ENCODE data around the gene ZNF423.

The ZNF423 gene

DNA sequence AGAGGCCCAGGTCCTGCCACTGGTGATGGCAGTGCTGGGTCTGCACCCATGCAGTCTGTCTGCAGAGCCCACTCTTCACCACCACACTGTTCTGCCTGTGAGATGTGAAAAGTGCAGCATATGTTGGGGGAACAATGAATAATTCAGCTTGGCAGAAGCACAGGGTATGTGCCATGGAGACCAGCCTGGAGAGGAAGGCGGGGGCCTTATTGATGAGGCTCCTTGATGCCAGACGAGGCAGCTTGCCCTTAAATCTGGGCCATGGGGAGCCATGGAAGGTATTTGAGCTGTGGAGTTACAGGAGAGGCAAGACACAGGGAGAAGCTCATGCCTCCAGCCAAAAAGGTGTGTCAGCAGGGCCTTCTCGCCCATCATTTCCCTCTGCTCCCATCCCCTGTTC, 357.6 kb downstream of the ZNF423 start:
- DNase-seq: no peak

DNA sequence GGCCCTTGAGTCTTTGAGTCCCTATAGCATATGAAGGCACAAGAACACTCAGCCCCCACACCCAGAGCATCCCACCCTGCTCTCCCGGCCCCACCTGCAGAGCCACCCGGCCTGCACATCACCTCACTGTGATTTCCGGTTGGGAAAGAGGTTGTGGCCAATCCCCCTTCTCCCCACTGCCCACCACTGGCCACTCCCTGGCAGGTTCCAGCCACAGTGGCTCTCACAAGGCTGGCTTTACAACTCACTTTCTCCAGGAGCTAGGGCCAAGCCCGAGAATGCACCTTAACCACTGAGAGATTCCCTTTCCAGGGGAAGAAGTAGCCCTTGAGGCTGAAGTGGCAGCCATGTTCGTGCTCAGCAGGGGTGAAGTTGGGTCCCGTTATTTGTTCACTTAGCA, 358.4 kb downstream of the ZNF423 start:
- DNase-seq: no peak

DNA sequence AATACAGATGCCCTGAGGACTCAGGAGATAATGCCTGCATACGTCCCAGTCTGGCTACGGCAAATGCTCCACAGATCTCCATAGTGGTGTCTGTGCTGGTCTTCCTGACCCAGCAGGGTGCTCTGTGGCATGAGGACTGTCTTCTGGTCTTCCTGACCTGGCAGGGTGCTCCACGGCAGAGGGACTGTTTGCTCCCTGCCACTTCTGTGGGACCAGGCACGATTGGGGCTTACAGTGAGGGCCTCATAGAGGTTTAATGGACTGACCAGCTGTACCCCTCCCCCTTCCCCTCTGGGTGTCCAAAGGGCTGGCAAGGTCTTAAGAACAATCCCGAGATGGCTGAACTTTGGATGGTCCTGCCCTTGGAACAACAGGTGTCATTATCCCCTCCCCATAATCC, 359.3 kb downstream of the ZNF423 start:
- no peak for DNase-seq

DNA sequence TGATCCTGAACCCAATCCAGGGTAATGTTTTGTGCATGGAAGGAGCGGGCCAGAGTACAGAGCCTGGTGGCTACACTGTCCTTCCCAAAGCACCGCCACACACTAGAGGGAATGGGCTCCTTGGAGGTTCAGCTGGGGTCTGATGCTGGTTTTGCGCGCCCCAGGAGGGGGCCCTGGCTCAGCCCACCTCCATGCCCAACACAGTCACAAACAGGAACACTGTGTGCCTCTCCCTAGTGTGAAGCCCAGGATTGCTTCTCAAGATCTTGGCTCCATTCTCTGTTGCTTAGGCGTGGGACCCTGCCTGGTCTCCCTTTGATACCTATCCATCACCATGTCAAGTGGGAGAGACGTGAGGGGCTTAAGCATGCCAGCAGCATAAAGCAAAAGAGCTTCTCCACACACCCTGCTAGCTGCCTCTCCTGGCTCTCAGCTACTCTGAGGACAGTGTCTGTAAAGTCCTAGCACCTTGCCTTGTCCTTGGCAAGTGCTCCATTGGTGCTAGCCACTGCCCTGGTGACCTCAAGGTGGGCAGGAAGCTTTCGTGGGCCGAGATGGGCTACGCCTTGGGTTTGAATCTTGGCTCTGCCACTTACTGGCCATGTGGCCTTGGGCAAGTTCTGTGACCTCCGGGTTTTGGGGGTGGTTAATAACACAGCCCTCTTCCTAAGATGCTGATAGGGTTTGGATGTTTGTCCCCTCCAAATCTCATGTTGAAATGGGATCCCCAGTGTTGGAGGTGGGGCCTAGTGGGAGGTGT, 360.1 kb downstream of the ZNF423 start:
- no peak for DNase-seq

DNA sequence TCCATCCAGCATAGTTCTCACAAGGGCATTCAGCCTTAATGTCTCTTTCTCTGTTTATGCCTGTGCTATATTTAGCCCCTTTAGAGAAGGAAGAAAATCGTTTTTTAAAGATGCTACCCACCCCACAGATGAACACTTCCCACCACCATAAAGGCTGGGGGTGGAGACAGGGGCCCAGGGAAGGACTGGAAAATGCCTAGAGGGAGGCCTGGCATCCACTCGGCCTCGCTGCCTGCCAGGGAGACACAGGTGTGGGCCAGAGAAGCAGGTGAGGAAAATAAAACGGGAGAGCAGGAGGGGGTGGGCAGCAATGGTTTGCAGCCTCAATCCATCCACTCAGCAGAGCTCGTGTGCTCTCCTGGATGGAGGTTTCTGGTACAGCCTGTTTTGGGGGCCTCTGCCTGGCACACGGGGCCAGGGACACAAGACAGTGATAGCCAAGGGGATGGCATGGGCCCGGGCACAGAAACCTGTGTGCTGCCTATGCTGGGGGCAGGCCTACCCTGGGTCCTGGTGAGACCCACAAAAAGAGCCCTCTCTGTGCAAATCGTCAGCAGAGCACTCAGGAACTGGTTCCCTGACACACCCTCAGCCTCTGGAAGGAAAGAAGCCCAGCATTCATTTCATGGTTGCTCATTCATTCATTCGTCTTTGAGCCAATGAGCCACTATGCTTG, 360.9 kb downstream of the ZNF423 start:
- no peak for DNase-seq

DNA sequence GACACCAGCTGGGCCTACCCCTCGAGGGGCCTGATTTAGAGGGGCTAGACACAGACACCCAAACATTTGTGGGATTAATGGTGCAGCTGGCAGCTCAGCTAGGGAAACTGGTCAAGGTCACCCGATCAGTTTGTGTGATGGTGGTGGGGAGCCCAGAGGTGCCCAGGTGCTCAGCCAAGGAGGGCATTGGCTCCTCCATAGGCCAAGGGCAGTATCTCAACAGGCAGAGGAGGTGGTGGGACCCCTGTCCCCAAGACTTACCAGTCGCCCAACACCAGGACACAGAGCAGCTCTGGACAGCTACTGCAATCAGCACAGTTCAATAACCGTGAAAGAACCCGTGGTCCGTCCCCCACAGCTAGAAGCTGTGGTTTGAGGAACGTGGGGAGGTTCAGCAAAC, 361.4 kb downstream of the ZNF423 start:
- DNase-seq: no peak

DNA sequence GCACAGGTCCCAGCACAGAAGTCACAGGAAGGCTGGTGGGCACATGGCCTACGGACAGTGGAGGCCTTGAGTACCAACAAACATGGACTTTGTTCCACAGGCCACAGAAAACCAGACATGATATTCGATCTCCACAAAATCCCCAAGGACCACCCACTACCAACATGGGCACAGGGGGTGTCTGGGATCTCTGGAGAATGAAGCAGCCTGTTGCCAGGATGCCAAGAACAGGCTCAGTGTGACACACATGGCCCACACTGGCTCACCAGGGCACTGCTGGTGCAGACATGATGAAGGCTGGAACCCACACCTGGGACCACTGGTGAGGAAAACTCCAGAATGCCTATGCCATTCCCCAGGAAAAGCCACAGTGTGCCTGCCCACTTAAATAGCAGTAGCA, 362.1 kb downstream of the ZNF423 start:
- DNase-seq: no peak

DNA sequence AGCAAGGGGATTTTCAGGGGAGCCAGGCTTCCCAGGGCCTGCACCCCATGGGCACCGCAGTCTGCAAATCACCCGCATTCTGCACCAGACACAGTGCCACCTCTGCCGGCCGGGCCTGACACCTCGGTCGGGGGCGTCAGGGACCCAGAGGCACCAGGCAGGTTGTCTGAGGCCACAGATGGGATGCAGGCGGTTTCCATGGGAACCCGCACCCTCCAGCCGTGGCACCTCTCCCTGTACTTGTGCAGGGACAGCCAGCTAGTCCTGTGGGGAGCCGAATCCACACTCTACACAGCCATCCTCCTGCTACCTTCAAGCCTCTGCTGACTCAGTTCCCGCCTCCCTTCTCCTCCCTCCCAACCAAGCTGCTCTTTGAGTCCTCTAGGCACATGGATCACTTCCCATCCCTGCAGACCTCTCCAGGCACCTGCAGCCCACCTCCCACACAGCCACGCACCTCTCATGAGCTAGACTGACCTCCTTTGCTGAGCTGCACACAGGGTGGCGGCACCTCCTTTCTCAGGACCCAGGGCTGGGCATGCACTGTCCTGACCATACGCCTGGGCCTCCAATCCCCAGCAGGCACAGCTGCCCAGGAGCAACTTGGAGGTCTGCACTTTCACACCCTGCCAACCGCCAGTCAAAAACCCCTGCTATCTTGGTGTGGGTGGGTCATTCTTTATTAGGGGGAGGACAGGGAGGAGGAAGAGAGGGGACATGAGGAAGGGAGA, 362.9 kb downstream of the ZNF423 start:
- DNase-seq: no peak

DNA sequence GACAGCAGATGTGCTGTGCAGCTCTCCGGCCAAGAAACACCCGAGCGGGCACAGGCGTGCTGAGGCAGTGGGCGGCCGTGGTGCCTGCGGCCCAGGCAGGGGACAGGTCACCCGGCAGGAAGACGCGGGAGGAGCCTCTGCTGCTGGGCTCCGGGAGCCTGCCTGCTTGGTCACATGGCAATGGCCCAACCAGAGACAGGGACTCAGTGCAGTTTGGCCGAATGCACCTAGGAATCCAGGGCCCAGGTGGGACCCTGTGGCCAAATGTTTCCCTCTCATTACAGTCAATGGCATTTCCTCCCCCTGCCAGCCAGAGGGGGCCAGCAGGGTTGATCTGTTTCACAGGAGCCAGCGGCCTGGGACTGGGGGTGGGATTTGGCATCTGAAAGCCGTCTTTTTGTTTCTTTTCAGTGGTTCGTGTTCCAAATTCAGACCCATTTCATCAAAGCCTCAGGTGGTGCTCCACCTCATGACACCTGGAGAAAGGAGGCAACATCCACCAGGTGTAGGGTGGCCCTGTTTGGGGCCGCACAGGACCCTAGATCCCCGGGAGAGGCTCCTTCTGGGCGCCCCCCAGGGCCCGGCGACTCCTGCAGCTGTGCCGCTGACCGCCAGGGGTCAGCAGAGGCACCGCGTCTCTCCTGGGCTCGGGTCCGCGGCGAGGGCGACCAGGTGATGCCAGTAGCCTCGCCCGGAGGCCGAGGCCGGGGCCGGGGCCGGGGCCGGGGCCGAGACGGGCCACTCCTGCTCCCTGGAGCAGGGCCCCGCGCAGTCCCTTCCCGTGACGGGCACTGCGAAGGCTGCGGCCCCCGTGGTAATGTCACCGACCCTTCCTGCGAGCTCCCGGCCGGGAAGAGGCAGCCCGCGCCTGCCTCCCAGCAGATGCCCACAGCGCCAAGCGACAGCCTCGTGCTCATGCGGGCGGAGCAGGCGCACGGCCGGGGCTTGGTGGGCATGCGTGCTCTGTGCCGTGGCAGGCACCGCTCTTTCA, 363.8 kb downstream of the ZNF423 start:
- no peak for DNase-seq

DNA sequence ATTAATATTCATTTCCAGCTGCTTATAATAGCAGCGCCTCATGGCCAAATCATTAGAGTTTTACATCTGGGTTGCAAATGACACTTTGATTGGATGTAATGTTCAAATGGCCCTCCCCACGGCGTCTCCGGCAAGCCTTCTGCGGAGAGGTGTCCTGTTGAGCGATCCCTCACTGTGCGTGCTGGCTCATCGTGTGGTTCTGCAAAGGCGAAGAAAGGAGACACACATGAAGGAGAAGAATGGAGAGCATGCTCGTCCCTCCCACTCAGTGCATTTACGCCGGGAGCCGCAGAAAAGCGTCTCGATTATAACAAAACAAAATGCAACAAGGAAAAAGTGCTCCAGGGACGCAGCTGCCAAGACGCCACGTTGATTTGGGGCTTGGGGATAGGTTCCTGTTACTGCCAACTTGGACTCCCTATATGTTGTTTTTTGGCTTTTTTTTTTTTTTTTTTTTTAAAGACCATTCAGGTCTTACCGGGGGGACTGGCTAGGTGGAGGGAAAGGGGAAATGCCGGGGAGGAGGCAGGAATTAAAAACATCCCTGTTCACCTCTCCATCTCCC, 364.7 kb downstream of the ZNF423 start:
- DNase-seq: no peak

DNA sequence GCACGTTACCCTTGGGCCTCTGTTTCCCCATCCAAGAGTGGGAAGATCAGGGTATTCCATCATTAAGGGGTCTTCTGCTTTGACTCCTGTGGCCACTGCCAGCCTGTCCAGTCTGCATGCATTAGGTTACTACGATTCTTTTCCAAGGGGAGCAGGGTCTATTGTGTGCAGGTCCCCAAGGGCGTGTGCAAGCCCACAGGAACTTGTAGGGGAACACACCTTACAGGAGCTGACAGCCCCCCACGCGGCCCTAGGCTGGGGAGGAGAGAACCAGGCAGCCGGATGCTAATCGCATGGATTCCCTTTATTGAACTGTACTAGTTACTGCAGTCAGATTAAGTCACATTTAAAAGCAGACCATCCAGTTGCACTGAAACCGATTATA, 365.6 kb downstream of the ZNF423 start:
- DNase-seq: no peak

DNA sequence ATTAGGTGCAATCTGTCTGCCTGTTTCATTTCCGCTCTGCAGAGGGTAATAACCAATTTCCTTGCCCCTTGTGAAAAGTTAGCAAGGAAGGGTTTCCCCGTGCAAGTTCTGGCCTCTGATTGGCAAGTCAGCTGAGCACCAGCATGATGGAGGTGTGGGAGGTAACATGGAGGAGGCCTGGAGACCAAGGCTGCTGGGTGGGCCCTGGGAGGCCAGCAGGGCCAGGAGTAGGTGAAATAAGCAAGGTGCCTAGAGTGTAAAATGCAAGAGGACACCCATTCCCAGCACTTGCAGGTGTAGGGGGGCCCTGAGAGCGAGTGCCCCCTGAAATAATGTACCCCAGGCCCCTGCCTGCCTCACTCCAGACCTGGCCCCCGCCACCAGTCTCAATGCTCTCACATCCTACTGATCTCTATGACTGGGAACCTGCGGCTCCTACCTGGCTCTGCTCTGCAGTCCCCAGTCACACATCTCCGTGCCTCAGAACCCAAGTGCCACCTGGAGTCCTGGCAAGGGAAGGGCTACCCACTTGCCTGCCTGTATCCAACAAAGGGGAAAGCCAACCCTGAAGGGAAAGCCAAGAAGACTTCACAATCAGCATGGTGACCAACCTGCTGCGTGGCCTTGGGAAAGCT, 366.1 kb downstream of the ZNF423 start:
- no peak for DNase-seq

DNA sequence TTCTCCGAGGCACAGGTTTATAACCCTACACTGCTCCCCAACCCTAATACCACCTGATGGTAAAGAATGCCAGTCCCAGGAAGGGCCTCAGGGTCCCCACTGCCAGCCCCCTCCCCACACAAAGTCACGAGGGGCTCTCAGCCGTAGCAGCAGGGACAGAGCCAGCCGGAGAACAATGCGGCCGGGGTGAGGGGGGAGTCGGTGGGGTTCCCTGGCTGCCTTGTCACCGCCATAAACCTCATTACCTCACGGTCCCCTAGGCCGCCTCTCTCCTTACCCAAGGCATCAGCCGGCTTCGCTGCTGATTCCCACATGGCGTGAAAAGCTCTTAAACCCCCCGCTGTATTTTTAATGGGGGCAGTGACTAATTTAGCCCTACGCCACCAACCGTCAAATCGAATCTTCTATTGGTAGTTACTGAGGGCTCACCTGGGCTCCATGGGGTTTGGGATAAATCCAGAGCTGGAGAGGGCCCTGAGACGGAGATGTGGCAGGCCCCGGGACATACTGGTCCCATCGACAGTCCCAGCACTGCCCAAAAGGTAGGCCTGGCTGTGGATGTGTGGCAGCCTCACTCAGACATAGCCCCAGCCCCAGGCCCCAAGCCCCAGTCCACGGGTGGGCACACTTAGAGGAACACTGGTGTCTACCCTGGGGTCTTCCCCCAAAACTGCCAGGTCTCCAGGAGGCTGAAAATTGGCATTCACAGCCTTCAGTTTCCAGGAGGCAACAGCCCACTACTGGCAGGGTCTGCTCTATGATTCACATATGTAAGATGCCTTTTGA, 367.0 kb downstream of the ZNF423 start:
- DNase-seq: no peak

DNA sequence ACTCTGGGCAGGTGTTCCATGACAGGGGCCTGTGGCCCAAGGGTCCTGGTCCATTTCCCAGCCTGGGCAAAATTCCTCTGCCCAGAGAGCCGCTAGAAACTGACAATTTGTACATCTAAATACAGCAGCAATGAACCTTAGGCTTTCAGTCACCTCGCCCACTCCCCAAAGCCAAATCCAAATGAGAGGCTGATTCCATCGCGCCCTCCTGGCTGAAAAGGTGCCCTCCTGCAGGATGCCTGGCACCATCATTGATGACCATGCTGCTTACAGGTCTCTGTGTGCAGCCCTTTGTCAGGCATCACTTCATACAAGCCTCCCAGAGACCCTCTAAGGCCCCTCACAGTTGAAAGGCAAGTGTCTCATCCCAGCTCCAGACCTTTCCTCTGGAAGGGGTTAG, 367.6 kb downstream of the ZNF423 start:
- no peak for DNase-seq

DNA sequence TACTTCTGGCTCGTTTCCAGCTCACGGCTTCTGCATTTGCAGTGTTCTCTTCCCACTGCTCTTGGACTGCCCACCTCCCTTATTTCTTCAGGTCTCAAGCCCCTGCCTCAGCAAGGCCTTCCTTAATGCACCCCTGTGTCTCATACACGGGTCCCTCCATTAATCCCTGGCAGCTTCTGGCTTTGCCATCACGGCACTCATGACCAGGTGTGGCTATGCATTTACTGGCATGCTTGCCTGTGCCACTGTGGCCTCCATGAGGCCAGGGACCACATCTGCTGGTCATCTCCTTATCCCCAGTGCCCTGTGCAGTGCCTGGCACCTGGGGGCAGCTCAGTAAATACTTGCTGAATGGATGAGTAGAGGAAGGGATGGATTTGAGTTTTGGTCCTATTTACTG, 368.2 kb downstream of the ZNF423 start:
- DNase-seq: no peak

DNA sequence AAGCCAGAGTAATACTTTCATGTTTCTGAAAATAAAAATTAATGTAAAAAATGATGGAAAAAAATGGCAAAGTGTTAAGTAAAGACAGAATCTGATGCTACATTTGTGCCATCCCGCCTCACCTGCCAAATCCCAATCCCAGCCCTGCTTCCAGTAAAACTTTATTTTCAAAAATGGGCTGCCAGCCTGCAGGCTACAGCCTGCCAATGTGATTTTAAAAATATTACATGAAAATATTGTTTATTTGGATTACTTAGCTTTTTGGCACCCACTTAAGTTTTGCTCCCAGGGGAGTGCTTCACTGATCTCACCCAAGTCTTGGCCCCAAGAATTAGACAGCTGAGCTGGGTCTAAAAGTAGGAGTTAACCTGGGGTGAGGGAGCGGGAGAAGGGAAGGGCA, 369.5 kb downstream of the ZNF423 start:
- no peak for DNase-seq

DNA sequence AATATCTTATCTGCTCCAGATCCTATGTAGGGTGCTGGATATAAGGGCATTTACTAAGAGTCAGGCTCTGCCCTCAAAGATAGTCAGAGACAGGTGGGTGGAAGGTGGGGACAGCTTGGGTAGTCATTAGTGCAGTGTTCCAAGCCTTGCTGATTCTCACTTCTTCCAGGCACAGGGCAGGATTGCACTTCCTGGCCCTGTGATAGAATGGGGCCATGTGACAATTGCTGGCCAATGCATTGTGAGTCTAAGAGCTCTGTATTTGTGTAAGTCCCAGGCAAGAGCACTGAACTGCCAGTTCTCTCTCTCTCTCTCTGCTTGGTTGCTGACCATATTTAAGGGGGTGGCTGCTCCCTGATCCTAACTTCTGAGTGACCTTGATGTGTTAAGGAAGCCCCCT, 370.2 kb downstream of the ZNF423 start:
- DNase-seq: no peak

DNA sequence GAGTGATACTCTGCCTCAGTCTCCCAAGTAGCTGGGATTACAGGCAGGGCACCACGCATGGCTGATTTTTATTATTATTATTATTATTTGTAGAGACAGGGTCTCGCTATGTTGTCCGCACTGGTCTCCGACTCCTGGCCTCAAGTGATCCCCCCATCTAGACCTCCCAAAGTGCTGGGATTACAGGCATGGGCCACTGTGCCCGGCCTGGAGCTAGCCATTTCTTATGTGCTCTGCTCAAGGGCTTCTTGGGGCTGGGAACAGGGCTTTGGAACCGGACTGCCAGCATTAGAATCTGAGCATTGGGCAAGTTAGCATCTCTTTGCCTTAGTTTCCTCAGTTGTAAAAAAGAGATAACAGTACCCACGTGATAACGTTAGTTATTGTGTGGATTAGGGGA, 371.0 kb downstream of the ZNF423 start:
- no peak for DNase-seq

DNA sequence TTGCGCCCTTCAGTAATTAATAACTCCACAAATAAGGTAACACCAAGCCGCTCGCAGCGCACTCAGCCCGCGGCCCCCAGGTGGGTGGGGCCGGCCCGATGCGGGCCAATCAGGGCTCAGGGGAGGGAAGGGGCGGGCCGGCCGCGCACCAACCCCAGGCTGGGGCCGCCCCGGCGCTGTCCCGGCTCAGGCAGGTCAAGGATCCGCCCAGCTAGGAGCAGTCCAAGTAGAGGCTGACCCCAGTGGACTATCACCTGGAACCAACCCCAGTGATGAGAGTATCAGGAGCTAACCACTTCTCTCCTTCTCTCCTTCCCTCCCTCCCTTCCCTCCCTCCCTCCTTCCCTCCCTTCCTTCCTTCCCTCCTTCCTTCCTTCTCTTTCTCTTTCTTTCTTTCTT, 371.5 kb downstream of the ZNF423 start:
- no peak for DNase-seq

DNA sequence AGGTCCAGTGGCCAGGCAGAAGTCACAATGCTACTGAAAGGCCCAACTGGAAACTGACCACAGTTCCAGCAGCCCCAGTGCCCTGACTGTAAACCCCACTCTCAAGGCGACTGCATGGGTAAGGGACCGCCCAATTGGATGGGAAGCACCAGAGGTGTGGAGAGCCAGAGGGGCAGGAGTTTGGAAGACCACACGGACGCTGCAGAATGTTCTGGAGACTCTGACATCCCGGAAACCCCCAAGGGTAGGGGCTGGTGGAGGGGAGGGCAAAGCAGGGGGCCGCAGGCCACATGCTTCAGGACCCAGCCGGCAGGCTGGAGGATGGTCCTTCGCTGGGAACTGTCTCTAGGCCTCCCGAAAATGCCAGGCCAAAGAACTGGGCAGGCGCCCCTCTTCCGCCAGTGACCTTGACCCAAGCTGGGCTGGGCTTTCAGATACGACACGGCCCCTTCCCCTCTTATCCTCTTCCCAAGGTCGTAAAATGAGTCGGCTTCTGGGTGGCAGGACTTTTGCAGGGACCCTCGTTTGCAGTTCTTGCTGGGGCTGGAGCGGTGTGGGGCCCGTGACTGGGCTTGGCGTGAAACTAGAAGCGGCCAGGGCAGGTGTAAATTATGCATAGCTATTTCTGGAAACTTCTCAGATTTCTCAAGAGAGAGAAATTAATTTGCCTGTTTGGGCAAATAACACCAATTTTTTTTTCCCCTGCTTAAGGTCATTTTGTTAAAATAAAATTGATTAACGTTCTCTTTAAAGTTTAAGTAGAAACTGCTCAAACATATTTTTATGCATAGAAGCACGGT, 372.1 kb downstream of the ZNF423 start:
- no peak for DNase-seq

All from T1000 (cell line).